Measurements from ENCODE around the gene ZSWIM5. TPM values are rescaled to one million over a fixed set of nuclear protein-coding genes. Genes with fewer than 3 reads are reported as not detected.
"Not testable (repeated sequence)": the region's sequence is repeated elsewhere in the genome, so short reads cannot be mapped to it uniquely, and the experiment has no call there.

Gene ZSWIM5
- total RNA-seq (2014; rRNA removed; shearing (Covaris generic); ENCODE audit: low replicate concordance): 0.12 and 0.56 TPM in 2 replicates

- Histone ChIP-seq H3K36me3 (no peaks in the 10 kb centered on the region), H3K9me3 (no peaks in the 10 kb centered on the region), H3K4me3 (peak within 1 kb of the TSS; percentile 62), H3K27me3 (peaks cover 5% of the 10 kb centered on the region; the same call in 1 of the 2 replicates)
- DNase-seq: peak; percentile 68
Observed at GRCh38 chr1:45205910-45206721, at the start of gene ZSWIM5. Gene ZSWIM5 (minus strand): TSS chr1:45206605. CDS start chr1:45206350, 255 bp downstream.

- DNase-seq: no peak
- no peak overlapping the region for H3K4me3 ChIP-seq
- no peaks in the 10 kb centered on the region for H3K27me3 ChIP-seq
- H3K36me3 ChIP-seq: no peaks in the 10 kb centered on the region
- H3K9me3 ChIP-seq: peaks cover 17% of the 10 kb centered on the region
Observed at GRCh38 chr1:45254490-45254889, 48.1 kb upstream of the ZSWIM5 start.

- Histone ChIP-seq H3K9me3 (peaks cover 9% of the 10 kb centered on the region; the same call in 1 of the 2 replicates), H3K27me3 (no peaks in the 10 kb centered on the region), H3K4me3 (no peak overlapping the region), H3K36me3 (no peaks in the 10 kb centered on the region; the same call in 1 of the 2 replicates)
- no peak for DNase-seq
Observed at GRCh38 chr1:45250544-45250943, 44.1 kb upstream of the ZSWIM5 start.

- not testable (repeated sequence) for H3K4me3 ChIP-seq, H3K27me3 ChIP-seq, DNase-seq, H3K36me3 ChIP-seq
- peaks cover 11% of the 10 kb centered on the region; the same call in 1 of the 2 replicates for H3K9me3 ChIP-seq
Observed at GRCh38 chr1:45248004-45248403, 41.6 kb upstream of the ZSWIM5 start.

GRCh38 chr1:45246760-45247159 lies 40.4 kb upstream of the ZSWIM5 start:
- peaks cover 14% of the 10 kb centered on the region; the same call in 1 of the 2 replicates for H3K9me3 ChIP-seq
- no peaks in the 10 kb centered on the region; the same call in 1 of the 2 replicates for H3K36me3 ChIP-seq
- peak; percentile 47 for DNase-seq
- no peaks in the 10 kb centered on the region for H3K27me3 ChIP-seq
- no peak overlapping the region for H3K4me3 ChIP-seq

- peaks cover 18% of the 10 kb centered on the region; the same call in 1 of the 2 replicates for H3K9me3 ChIP-seq
- not testable (repeated sequence) for DNase-seq, H3K4me3 ChIP-seq, H3K36me3 ChIP-seq, H3K27me3 ChIP-seq
Observed at GRCh38 chr1:45246359-45246758, 40.0 kb upstream of the ZSWIM5 start.

- Histone ChIP-seq H3K4me3 (no peak overlapping the region), H3K9me3 (peaks cover 21% of the 10 kb centered on the region), H3K27me3 (no peaks in the 10 kb centered on the region), H3K36me3 (no peaks in the 10 kb centered on the region; the same call in 1 of the 2 replicates)
- no peak for DNase-seq
Observed at GRCh38 chr1:45244660-45245059, 38.3 kb upstream of the ZSWIM5 start.

- no peak overlapping the region for H3K4me3 ChIP-seq
- DNase-seq: peak; percentile 25
- H3K9me3 ChIP-seq: peaks cover 21% of the 10 kb centered on the region
- no peaks in the 10 kb centered on the region; the same call in 1 of the 2 replicates for H3K36me3 ChIP-seq
- H3K27me3 ChIP-seq: no peaks in the 10 kb centered on the region
Observed at GRCh38 chr1:45243476-45244343, 37.3 kb upstream of the ZSWIM5 start.

GRCh38 chr1:45238846-45239245 lies 32.4 kb upstream of the ZSWIM5 start:
- Histone ChIP-seq H3K9me3 (peaks cover 10% of the 10 kb centered on the region), H3K36me3 (no peaks in the 10 kb centered on the region), H3K27me3 (no peaks in the 10 kb centered on the region), H3K4me3 (no peak overlapping the region)
- no peak for DNase-seq

- H3K9me3 ChIP-seq: peaks cover under 1% of the 10 kb centered on the region
- no peaks in the 10 kb centered on the region for H3K36me3 ChIP-seq
- no peaks in the 10 kb centered on the region for H3K27me3 ChIP-seq
- no peak for DNase-seq
- H3K4me3 ChIP-seq: no peak overlapping the region
Observed at GRCh38 chr1:45236136-45236535, 29.7 kb upstream of the ZSWIM5 start.

GRCh38 chr1:45230537-45230936 lies 24.1 kb upstream of the ZSWIM5 start:
- no peak overlapping the region for H3K4me3 ChIP-seq
- H3K36me3 ChIP-seq: no peaks in the 10 kb centered on the region
- no peaks in the 10 kb centered on the region; the same call in 1 of the 2 replicates for H3K9me3 ChIP-seq
- no peak for DNase-seq
- no peaks in the 10 kb centered on the region for H3K27me3 ChIP-seq

- no peak for DNase-seq
- Histone ChIP-seq H3K36me3 (no peaks in the 10 kb centered on the region), H3K9me3 (no peaks in the 10 kb centered on the region), H3K27me3 (no peaks in the 10 kb centered on the region), H3K4me3 (no peak overlapping the region)
Observed at GRCh38 chr1:45225598-45225997, 19.2 kb upstream of the ZSWIM5 start.

GRCh38 chr1:45223710-45224109 lies 17.3 kb upstream of the ZSWIM5 start:
- DNase-seq, H3K36me3 ChIP-seq, H3K9me3 ChIP-seq, H3K27me3 ChIP-seq, H3K4me3 ChIP-seq: not testable (repeated sequence)

GRCh38 chr1:45221716-45222115 lies 15.3 kb upstream of the ZSWIM5 start:
- H3K27me3 ChIP-seq: no peaks in the 10 kb centered on the region
- H3K4me3 ChIP-seq: no peak overlapping the region
- H3K9me3 ChIP-seq: no peaks in the 10 kb centered on the region
- no peak for DNase-seq
- H3K36me3 ChIP-seq: no peaks in the 10 kb centered on the region

- Histone ChIP-seq H3K27me3 (no peaks in the 10 kb centered on the region), H3K9me3 (no peaks in the 10 kb centered on the region)
Observed at GRCh38 chr1:45216861-45217260, 10.5 kb upstream of the ZSWIM5 start.

GRCh38 chr1:45216200-45216541 lies 9.8 kb upstream of the ZSWIM5 start:
- Histone ChIP-seq H3K27me3 (no peaks in the 10 kb centered on the region), H3K4me3 (no peak overlapping the region), H3K36me3 (no peaks in the 10 kb centered on the region), H3K9me3 (no peaks in the 10 kb centered on the region)
- no peak for DNase-seq

More at GRCh38 chr1:45216861-45217260, 10.5 kb upstream of the ZSWIM5 start:
- no peak for DNase-seq
- H3K36me3 ChIP-seq: no peaks in the 10 kb centered on the region
- no peak overlapping the region for H3K4me3 ChIP-seq

Measured in MG63 (cell line).